Measurements from ENCODE around the gene FHOD3.

The FHOD3 gene

DNA sequence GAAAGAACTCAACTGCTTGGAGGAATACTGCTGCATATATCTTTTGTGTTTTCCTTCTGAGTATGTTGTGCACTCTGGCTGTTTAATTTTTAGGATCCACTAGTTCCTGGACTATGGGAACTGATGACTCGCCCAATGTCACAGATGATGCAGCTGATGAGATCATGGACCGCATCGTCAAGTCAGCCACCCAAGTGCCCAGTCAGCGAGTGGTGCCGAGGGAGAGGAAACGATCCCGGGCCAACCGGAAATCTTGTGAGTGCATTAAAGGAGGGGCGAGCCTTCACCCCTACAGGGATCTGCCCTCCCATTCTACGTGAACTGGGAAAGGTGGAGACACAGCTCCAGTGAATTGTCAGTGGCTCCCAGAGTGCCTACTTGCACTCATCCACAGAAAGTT lies 471.7 kb downstream of the FHOD3 start:
- no peak for DNase-seq

- DNase-seq, result no peak
Observed at GRCh38 chr18:36769611-36770314, 472.2 kb downstream of the FHOD3 start.

GRCh38 chr18:36770315-36770946 lies 472.9 kb downstream of the FHOD3 start:
- DNase-seq, result no peak

DNA sequence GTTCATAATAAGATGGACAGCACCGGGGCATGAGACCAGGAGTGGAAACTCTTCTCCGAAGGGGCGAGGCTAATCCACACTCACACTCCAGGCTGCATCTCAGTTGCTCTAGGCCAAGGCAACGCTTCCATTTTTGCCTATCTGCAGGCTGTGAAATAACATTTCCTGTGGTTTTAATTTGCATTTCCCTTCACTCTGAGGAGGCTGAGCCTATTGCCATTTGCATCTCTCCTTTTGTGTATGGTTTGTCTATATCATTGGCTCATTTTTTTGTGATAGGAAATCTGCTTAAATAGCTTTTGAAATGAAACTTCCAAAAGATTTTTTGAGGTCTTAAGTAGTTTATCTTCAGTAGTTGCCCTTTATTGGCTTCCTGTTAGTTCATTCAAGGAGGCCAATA lies 473.7 kb downstream of the FHOD3 start:
- no peak for DNase-seq

DNA sequence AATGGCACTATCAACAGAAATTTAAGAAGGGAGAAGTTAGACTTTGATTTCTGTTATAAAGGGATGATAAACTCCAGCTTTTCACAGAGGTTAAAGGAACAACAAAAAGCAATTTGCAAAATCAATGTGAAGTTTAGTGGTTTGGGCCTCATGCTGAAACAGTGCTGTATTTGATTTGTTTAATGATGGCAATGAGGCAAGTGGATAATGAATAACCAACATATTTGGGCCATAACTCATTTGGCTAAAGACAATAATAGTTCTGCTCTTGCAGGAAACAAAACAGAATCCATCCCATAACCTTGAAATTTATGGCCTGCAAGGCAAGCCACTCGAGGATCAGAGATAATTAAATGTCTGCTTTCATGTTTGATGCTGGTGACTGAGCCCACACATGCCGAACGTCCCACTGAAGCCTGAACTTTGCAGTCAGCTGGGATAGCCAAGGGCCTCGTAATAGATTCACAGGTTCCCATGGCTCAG lies 474.8 kb downstream of the FHOD3 start:
- no peak for DNase-seq

GRCh38 chr18:36775396-36775795 lies 477.9 kb downstream of the FHOD3 start:
- no peak for DNase-seq

DNA sequence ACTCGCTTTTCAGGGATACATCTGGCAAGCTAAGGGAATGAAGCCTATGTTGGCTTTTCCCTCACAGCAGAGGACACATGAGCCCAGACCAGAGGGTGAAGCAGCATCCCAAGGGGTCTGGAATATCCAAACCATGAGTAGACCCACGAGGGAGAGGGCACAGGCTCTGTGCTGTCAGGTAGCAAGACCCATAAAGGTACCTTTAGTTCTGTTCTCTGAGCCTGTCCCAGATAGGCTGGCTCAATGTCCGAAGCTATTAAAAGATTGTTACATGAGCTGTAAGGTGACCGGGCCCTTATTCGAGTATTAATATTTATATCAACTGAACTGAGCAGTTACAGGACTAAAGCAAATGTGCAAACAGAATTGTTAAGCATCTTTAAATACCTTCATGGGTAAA lies 479.1 kb downstream of the FHOD3 start:
- DNase-seq, result no peak

- DNase-seq, result no peak
Observed at GRCh38 chr18:36777566-36777965, 480.1 kb downstream of the FHOD3 start.

DNA sequence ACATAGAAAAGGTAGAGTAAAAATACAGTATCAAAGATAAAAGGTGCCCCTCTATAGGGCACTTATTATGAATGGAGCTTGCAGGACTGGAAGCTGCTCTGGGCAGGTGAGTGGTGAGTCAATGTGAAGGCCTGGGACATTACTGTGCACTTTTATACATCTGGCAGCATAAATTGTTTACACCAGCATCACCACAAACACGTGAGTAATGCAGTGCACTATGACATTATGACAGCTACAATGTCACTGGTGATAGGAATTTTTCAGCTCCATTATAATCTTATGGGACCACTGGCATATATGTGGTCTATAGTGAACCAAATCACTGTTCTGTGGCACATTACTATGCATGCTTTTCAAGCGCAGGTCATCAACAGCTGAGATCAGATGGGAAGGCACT lies 483.2 kb downstream of the FHOD3 start:
- DNase-seq, result no peak

- DNase-seq, result no peak
Observed at GRCh38 chr18:36782710-36783109, 485.2 kb downstream of the FHOD3 start.

DNA sequence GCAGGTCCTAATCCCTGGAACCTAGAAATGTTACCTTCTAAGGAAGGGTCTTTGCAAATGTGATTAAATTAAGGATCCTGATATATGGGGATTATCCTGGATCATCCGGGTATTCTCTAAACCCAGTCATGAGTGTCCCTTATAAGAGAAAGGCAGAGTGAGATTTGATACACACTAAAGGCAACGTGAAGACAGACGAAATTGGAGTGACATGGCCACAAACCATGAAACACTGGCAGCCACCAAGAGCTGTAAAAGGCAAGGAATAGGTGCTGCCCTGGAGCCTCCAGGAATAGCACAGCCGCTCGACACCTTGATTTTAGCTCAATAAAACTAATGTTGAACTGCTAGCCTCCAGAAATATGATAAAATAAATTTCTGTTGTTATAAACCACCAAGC lies 486.3 kb downstream of the FHOD3 start:
- no peak for DNase-seq

DNA sequence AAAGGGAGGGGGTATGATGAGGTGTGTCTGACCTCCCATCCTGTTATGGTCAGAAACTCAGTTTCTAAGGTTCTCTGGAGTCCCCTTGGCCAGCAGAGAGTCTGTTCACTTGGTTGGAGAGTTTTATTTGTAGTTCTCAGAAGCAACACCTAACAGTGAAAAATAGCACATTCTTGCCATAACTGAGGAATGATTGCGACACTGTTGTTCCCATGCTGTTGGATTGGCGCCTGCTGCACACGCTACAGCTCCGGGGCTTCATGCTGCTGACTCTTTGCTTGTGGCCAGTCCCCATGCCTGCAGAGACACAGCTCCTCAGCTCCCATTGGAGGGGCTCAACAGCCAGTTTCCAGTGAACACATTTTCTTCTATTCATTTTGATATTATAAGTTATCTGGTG lies 489.2 kb downstream of the FHOD3 start:
- DNase-seq, result no peak

DNA sequence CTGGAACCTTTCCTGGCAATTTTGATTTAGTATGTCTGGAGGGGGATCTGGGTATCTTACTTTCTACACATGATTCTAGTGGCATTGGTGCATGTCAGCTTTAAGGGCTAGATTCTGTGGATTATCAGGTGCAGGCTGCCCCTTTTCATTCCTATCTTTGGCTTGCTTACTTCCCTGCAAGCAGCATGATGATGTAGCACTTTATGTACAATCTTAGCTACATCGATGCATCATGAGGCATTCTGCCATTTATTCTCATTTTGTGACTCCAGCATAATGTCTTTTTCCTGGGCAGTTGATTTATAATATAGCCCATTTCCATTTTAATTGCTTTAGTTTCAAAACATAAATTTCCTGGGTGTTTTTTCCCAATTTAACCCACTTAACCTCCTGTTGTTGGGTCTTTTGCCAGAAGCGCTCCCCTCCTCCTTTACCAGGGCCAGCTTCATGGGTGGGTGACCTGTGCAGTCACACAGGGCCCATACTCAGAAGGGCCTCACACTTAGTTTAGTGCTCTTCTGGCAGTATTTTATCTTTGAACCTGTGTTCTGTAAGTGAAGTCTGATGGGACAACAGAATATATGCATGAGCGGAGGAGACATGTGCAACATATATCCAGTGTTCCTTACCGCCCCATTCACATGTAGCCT lies 495.2 kb downstream of the FHOD3 start:
- DNase-seq, result no peak

GRCh38 chr18:36798738-36799473 lies 501.4 kb downstream of the FHOD3 start:
- peak; percentile 73 for DNase-seq

GRCh38 chr18:36805105-36805504 lies 507.6 kb downstream of the FHOD3 start:
- no peak for DNase-seq

DNA sequence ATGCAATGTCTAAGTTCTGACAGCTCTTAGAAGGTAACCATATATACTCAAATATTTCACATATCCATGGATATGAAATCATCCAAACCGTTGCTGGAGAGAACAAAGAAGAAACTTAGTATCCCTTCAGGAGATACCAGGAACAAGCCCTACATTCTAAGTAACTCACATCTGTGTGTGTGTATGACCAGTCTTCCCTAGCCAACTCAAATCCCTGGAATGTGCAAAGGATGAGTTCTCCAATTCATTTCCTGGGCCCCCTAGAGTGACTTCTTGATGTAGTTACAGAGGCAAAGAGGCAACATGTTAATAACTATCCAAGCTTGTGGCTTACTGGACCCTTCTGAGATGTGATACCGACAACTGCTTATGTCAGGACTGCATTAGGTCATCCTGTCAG lies 511.2 kb downstream of the FHOD3 start:
- no peak for DNase-seq

DNA sequence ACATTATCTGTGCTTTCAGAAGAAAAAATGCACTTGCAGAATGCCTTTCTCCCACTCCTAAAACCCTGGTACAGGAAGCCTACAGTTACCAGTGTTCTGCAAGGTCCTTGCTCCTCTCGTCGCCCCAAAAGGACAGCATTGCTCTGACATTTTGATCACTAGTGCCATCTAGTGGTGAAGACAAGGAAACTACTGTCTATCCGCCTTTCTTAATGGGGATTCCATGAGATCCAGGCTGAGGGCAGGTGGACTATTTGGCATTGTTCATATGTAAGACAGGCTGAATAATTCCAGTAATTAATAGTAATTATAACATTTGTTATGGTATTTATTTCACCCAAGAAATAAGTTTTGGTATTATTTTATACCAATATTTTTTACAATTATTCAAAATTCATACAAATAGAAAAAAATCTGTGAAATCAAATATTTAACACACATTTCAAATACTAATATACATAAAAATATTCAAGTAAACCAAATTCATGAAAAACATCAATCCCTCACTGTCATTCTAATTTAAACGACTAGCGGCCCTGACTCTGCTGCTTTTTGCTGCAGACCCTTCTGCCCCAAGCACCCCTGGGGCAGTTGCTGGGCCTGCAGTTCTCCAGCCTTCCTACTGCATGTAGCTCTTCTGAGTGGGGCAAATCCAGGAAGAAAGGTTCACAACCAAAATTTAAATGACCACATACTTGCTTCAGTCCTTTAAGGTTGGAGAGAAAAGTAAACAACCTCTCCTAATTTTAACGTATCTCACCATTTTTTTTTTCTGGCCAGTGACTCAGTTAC lies 512.3 kb downstream of the FHOD3 start:
- DNase-seq, result peak; percentile 75

GRCh38 chr18:36811430-36811829 lies 513.9 kb downstream of the FHOD3 start:
- no peak for DNase-seq

DNA sequence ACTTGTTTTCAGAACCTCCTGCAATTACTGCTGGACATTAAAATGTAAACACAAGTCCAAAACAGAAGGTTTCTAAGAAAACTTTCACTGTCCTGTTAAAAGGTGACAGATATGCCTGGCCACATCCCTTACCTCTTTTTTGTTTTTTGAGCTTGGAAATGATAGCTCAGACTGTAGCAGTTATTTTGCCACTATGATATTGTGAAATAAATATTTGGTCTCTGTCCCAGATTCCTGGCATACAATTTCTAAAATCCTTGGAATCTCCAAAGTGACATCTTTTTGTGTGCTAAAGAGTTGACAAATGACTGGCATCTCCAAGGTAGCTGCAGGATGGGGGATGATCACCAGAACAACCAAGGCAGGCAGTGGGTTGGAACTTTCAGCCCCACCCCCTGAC lies 514.4 kb downstream of the FHOD3 start:
- DNase-seq, result no peak

GRCh38 chr18:36812678-36813077 lies 515.2 kb downstream of the FHOD3 start:
- no peak for DNase-seq

- no peak for DNase-seq
Observed at GRCh38 chr18:36813101-36813775, 515.7 kb downstream of the FHOD3 start.

DNA sequence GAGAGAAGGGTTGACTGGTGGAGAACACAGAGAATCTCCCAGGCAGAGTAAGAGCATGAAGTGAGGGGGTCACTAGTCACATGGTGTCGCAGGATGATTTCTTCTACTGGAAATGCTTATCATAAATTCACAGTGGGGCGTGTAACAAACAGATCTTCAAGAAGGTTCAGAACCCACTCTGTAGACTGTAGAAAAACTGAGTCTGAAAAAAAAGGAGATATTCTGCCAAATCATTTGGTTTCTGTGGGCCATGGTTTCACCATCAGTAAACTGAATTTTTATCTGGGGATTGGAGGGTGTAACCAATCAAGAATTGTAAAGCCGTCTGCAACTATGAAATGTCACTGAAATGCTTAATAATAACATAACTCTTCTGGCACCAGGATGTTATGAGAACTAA lies 516.3 kb downstream of the FHOD3 start:
- no peak for DNase-seq

Data from NCI-H2227 treated with DMSO at 0.1 percent for 48 hours (cell line).